SK-N-SH (cell line): ENCODE data around the gene UPF3A. TPM values are rescaled to one million over a fixed set of nuclear protein-coding genes. Genes with fewer than 3 reads are reported as not detected.

Experiments used
- CTCF ChIA-PET: fragments of 300-600, 350-600 bp; formaldehyde crosslinking; extraction: SDS; loops from one replicate; lab custom pipeline; 2021; lab: Yijun Ruan, JAX
- POLR2A ChIA-PET: fragments of 350-600 bp; sonication (Branson Sonifier 250); formaldehyde crosslinking; extraction: SDS; loops from one replicate; lab custom pipeline; 2020; ENCODE audit warnings: antibody characterized with exemption, inconsistent platforms; lab: Yijun Ruan, JAX
- DNase-seq: peaks from one replicate; pipeline ENCODE4 v3.0.0; 2012
- H2AFZ ChIP-seq: fragments of 200-600 bp; sonication (generic); 2 replicates; pipeline ENCODE4 v1.8.1; 2016; ENCODE audit warnings: antibody characterized with exemption, mild to moderate bottlenecking, low read depth
- H3F3A ChIP-seq: fragments of 200-600 bp; sonication (generic); replicated peaks from 2 replicates; pipeline ENCODE3; 2016; ENCODE audit warnings: antibody characterized with exemption, mild to moderate bottlenecking; ENCODE audit not compliant: insufficient read depth
- H3K27ac ChIP-seq, 2 experiments: fragments of 200-500 bp in 1 of 2; fragments of 200-600 bp in 1 of 2; sonication (Bioruptor generic) in 1 of 2; sonication (generic), shearing (Covaris generic) in 1 of 2; 2 replicates each; pipeline versions ENCODE4 v1.5.1 to v1.6.1; 2014 to 2016; ENCODE audit warnings: low read depth in 2 of 2, inconsistent platforms in 1 of 2, low read length in 1 of 2, mild to moderate bottlenecking in 1 of 2, mixed read lengths in 1 of 2
- H3K27me3 ChIP-seq: fragments of 200-600 bp; sonication (generic), shearing (Covaris generic); 2 replicates; pipeline ENCODE4 v1.6.1; 2016; ENCODE audit warnings: mixed run types; ENCODE audit not compliant: insufficient read depth
- H3K36me3 ChIP-seq, 2 experiments: fragments of 200-500 bp in 1 of 2; fragments of 200-600 bp in 1 of 2; sonication (Bioruptor generic) in 1 of 2; sonication (generic) in 1 of 2; replicated peaks in 1 of 2; 2 replicates each; pipeline versions ENCODE3 to v1.5.1; 2014 to 2016; ENCODE audit warnings: low read length in 1 of 2, mild to moderate bottlenecking in 1 of 2; ENCODE audit not compliant: insufficient read depth in 2 of 2, control insufficient read depth in 1 of 2
- H3K4me1 ChIP-seq, 2 experiments: fragments of 200-500 bp in 1 of 2; fragments of 200-600 bp in 1 of 2; sonication (Bioruptor generic) in 1 of 2; sonication (generic), shearing (Covaris generic) in 1 of 2; 2 replicates each; pipeline versions ENCODE4 v1.5.1 to v1.6.1; 2014 to 2016; ENCODE audit warnings: low read depth in 1 of 2, low read length in 1 of 2, mixed run types in 1 of 2; ENCODE audit not compliant: insufficient read depth in 2 of 2, control insufficient read depth in 1 of 2
- H3K4me2 ChIP-seq: fragments of 200-600 bp; sonication (generic), shearing (Covaris generic); 2 replicates; pipeline ENCODE4 v1.6.1; 2017; ENCODE audit warnings: mixed run types
- H3K4me3 ChIP-seq, 2 experiments: fragments of 200-500 bp in 1 of 2; fragments of 200-600 bp in 1 of 2; sonication (Bioruptor generic) in 1 of 2; sonication (generic), shearing (Covaris generic) in 1 of 2; 2 replicates each; pipeline versions ENCODE4 v1.5.1 to v1.8.1; 2014 to 2016; ENCODE audit warnings: low read depth in 2 of 2, inconsistent platforms in 1 of 2, low read length in 1 of 2, mild to moderate bottlenecking in 1 of 2, mixed read lengths in 1 of 2, moderate library complexity in 1 of 2
- H3K79me2 ChIP-seq: fragments of 200-600 bp; sonication (generic); 2 replicates; pipeline ENCODE4 v1.8.1; 2017; ENCODE audit warnings: mild to moderate bottlenecking; ENCODE audit not compliant: insufficient read depth
- H3K9ac ChIP-seq: fragments of 200-600 bp; sonication (generic); 2 replicates; pipeline ENCODE4 v1.6.1; 2017; ENCODE audit warnings: mixed run types
- H3K9me2 ChIP-seq: fragments of 200-600 bp; sonication (generic); 2 replicates; pipeline ENCODE4 v1.6.1; 2017; ENCODE audit warnings: mixed run types
- H3K9me3 ChIP-seq: fragments of 200-600 bp; sonication (generic); 2 replicates; pipeline ENCODE4 v1.6.1; 2017; ENCODE audit warnings: mixed run types, mild to moderate bottlenecking, moderate library complexity
- H4K20me1 ChIP-seq: fragments of 200-600 bp; sonication (generic); 2 replicates; pipeline ENCODE4 v1.6.1; 2017; ENCODE audit warnings: mild to moderate bottlenecking, mixed run types; ENCODE audit not compliant: insufficient read depth
- CTCF ChIP-seq: fragments of 200-600 bp; sonication (generic); IDR thresholded peaks from 2 replicates; pipeline ENCODE4 v1.6.1; 2017; ENCODE audit warnings: antibody characterized with exemption, mild to moderate bottlenecking, moderate library complexity
- EZH2phosphoT487 ChIP-seq: fragments of 200-600 bp; sonication (generic); IDR thresholded peaks from 2 replicates; pipeline ENCODE4 v1.6.1; 2017; ENCODE audit warnings: low read depth, mixed run types, mild to moderate bottlenecking, antibody characterized with exemption, moderate library complexity, borderline replicate concordance
- FOXM1 ChIP-seq: IDR thresholded peaks from 2 replicates; pipeline ENCODE4 v1.4.0; 2012; ENCODE audit warnings: low read depth, mild to moderate bottlenecking
- GABPA ChIP-seq: IDR thresholded peaks from 2 replicates; pipeline ENCODE4 v1.4.0; 2012; ENCODE audit warnings: low read depth, mild to moderate bottlenecking
- JUND ChIP-seq: IDR thresholded peaks from 2 replicates; pipeline ENCODE4 v1.4.0; 2012
- MEF2A ChIP-seq: IDR thresholded peaks from 2 replicates; pipeline ENCODE4 v1.4.0; 2012; ENCODE audit warnings: low read depth, borderline replicate concordance
- POLR2AphosphoS5 ChIP-seq: IDR thresholded peaks from 2 replicates; pipeline ENCODE4 v1.6.1; 2012; ENCODE audit warnings: low read depth, low read length
- RCOR1 ChIP-seq: fragments of 150-350 bp; IDR thresholded peaks from 2 replicates; pipeline ENCODE4 v1.6.1; 2017; ENCODE audit warnings: antibody characterized with exemption, low read length
- REST ChIP-seq: IDR thresholded peaks from 2 replicates; pipeline ENCODE4 v1.6.1; 2012; ENCODE audit warnings: mild to moderate bottlenecking, low read depth, low read length, moderate library complexity
- RXRA ChIP-seq: IDR thresholded peaks from 2 replicates; pipeline ENCODE4 v1.4.0; 2012; ENCODE audit warnings: low read depth, mild to moderate bottlenecking, borderline replicate concordance
- SIN3A ChIP-seq: IDR thresholded peaks from 2 replicates; pipeline ENCODE4 v1.6.1; 2012; ENCODE audit warnings: low read depth, mild to moderate bottlenecking, low read length, moderate library complexity, borderline replicate concordance
- SMC3 ChIP-seq: IDR thresholded peaks from 2 replicates; pipeline ENCODE4 v1.6.1; 2012; ENCODE audit warnings: low read depth, low read length, improper control_type of control experiment
- TCF12 ChIP-seq: IDR thresholded peaks from 2 replicates; pipeline ENCODE4 v1.4.0; 2012
- YY1 ChIP-seq: IDR thresholded peaks from 2 replicates; pipeline ENCODE4 v1.4.0; 2012; ENCODE audit warnings: low read depth, mild to moderate bottlenecking
- WGBS: methylation state at CpG from one replicate; pipeline ENCODE4 v1.1.6; 2017; ENCODE audit warnings: low lambda C conversion rate; 5-methylcytosine and 5-hydroxymethylcytosine counted together
- polyA plus RNA-seq, 3 experiments: library from polyadenylated mRNA; depleted of rRNA; stranded (reverse); fragments of >200 nt; gene quantifications; 2 replicates each; pipeline ENCODE4 v1.2.3, GENCODE V29; 2012

Gene UPF3A
- polyA plus RNA-seq, 1 of the 3 experiments (the other 2 are of a cell fraction), result 63.2 TPM

GRCh38 chr13:114268344-114269280, 12.8 kb upstream of the UPF3A start:
- no peak for TF ChIP-seq SIN3A
- TF ChIP-seq MEF2A, result no peak
- TF ChIP-seq TCF12, result no peak
- TF ChIP-seq REST, result no peak
- no peak for TF ChIP-seq JUND
- TF ChIP-seq RCOR1, result no peak
- TF ChIP-seq SMC3, result no peak
- TF ChIP-seq FOXM1, result no peak
- TF ChIP-seq, all 33 proteins: peak for 0
- Histone ChIP-seq H3K79me2 (peaks cover 8% of the 10 kb centered on the region; the same call in 1 of the 2 replicates), H3K9me2 (no peaks in the 10 kb centered on the region), H3K4me3 (no peak overlapping the region), H3K36me3 (peaks cover 57 to 87% of the 10 kb centered on the region in 2 experiments), H3F3A (peaks cover 34% of the 10 kb centered on the region), H3K4me2 (no peak overlapping the region), H3K27ac (no peak overlapping the region), H3K4me1 (peaks cover 0 to 23% of the 10 kb centered on the region in 2 experiments; a peak in 2 of 4 replicates), H3K9me3 (no peaks in the 10 kb centered on the region), H2AFZ (no peak overlapping the region), H3K27me3 (no peaks in the 10 kb centered on the region), H4K20me1 (no peaks in the 10 kb centered on the region), H3K9ac (no peak overlapping the region)
- WGBS, result 96% methylated on average over 6 of the region's 6 CpGs
- POLR2A ChIA-PET, result no interaction called here
- no peak for DNase-seq
- CTCF ChIA-PET, result interaction anchor here (1.0 kb wide), 1 partner anchor 11 kb away, joined by 3 read pairs; no protein-coding TSS in a partner anchor

GRCh38 chr13:114269281-114269770, 12.1 kb upstream of the UPF3A start:
- Histone ChIP-seq H2AFZ (no peak overlapping the region), H3K27ac (no peak overlapping the region), H4K20me1 (no peaks in the 10 kb centered on the region), H3K36me3 (peaks cover 59 to 85% of the 10 kb centered on the region in 2 experiments), H3K9me3 (no peaks in the 10 kb centered on the region), H3K9me2 (no peaks in the 10 kb centered on the region), H3K79me2 (peaks cover 8% of the 10 kb centered on the region; the same call in 1 of the 2 replicates), H3K9ac (no peak overlapping the region), H3K27me3 (no peaks in the 10 kb centered on the region), H3K4me2 (no peak overlapping the region), H3K4me1 (peaks cover 0 to 16% of the 10 kb centered on the region in 2 experiments; a peak in 2 of 4 replicates), H3K4me3 (no peak overlapping the region), H3F3A (peaks cover 28% of the 10 kb centered on the region)
- 95% methylated on average over 4 of the region's 4 CpGs for WGBS
- ChIA-PET CTCF (interaction anchor here (1.0 kb wide), 1 partner anchor 12 kb away, joined by 3 read pairs; no protein-coding TSS in a partner anchor), POLR2A (no interaction called here)
- no peak for TF ChIP-seq GABPA
- TF ChIP-seq CTCF, result no peak
- TF ChIP-seq RXRA, result no peak
- TF ChIP-seq MEF2A, result no peak
- no peak for TF ChIP-seq POLR2AphosphoS5
- TF ChIP-seq FOXM1, result no peak
- no peak for TF ChIP-seq EZH2phosphoT487
- no peak for TF ChIP-seq YY1
- TF ChIP-seq SMC3, result no peak
- no peak for DNase-seq
